Measurements from ENCODE around the gene PNMA6F.
"Not testable (repeated sequence)": the region's sequence is repeated elsewhere in the genome, so short reads cannot be mapped to it uniquely, and the experiment has no call there.

GRCh38 chrX:153288807-153289206 is 32.8 kb downstream of the PNMA6F start:
- TF ChIP-seq CTCF (IDR thresholded peaks at IDR 0.05; ENCODE audit: control extremely low read depth in 1 of 3, insufficient read depth in 1 of 3, low read depth in 1 of 3, low read length in 3 of 3); RFX5 (IDR thresholded peaks at IDR 0.05; ENCODE audit: borderline replicate concordance, low read depth, low read length); SIRT6 (IDR thresholded peaks at IDR 0.05; ENCODE audit: low read length); GABPA (IDR thresholded peaks at IDR 0.05; ENCODE audit: borderline replicate concordance, insufficient read depth, low read length); POLR2A (IDR thresholded peaks at IDR 0.05; ENCODE audit: control extremely low read depth in 1 of 2, low read depth in 2 of 2, low read length in 2 of 2); SP1 (IDR thresholded peaks at IDR 0.05; ENCODE audit: low read depth, low read length); E2F6 (IDR thresholded peaks at IDR 0.05); RXRA (IDR thresholded peaks at IDR 0.05; ENCODE audit: insufficient read depth, low read depth, low read length); EZH2 (IDR thresholded peaks at IDR 0.05; ENCODE audit: low read depth, low read length, severe bottlenecking); ATF2 (IDR thresholded peaks at IDR 0.05; ENCODE audit: low read length); TEAD4 (IDR thresholded peaks at IDR 0.05; ENCODE audit: low read depth, low read length); SUZ12 (IDR thresholded peaks at IDR 0.05; ENCODE audit: low read length); SAP30 (IDR thresholded peaks at IDR 0.05; ENCODE audit: insufficient read depth, insufficient replicate concordance, low read length); YY1 (IDR thresholded peaks at IDR 0.05; ENCODE audit: low read depth, low read length): not testable (repeated sequence)

Measured in H1 (cell line).